SK-N-SH (cell line): ENCODE data around the gene GEMIN7.

ENCODE experiments used
- JUND ChIP-seq: IDR thresholded peaks from 2 replicates; pipeline ENCODE4 v1.4.0; 2012
- RCOR1 ChIP-seq: fragments of 150-350 bp; IDR thresholded peaks from 2 replicates; pipeline ENCODE4 v1.6.1; 2017; ENCODE audit warnings: antibody characterized with exemption, low read length
- TF ChIP-seq, protein P1 (sequence below): fragments of 150-350 bp; IDR thresholded peaks from 2 replicates; pipeline ENCODE4 v1.6.1; 2017; ENCODE audit warnings: antibody characterized with exemption, low read length, low read depth, borderline replicate concordance

DNA sequence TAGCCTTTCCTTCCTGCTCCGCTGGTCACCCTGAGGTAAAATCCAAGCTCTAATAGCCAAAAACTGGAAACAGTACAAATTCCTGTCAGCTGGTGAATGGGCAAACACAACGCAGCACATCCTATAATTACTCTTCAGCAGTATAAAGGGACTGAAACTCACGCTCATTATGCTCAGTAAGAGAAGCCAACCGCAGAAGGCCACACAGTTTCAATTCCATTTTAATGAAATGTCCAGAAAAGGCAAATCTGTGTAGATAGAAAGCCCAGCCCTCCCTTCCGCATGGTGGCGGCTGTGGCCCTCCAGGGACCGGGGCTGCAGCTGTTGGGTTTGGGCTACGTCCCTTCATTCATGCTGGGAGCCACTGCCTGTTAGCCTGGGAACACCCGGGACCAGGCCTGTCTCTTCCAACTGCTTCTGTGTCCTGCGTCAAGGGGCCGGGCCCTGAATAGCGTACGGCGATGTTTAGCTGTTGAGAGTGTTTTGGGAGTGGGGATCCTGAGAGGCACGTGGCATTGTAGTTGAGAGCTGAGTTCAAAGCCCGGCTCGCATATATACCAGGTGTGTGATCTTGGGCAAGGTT is 58.2 kb downstream of the GEMIN7 start:
- TF ChIP-seq, protein P1, sequence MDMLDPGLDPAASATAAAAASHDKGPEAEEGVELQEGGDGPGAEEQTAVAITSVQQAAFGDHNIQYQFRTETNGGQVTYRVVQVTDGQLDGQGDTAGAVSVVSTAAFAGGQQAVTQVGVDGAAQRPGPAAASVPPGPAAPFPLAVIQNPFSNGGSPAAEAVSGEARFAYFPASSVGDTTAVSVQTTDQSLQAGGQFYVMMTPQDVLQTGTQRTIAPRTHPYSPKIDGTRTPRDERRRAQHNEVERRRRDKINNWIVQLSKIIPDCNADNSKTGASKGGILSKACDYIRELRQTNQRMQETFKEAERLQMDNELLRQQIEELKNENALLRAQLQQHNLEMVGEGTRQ: no peak
- TF ChIP-seq RCOR1 (no peak), JUND (no peak)
